SU-DHL-6 (cell line): ENCODE results near the gene S100P.

Experiments used
- H2AFZ ChIP-seq: fragments of 200-600 bp; sonication (generic); 2 replicates; pipeline ENCODE4 v1.6.1; 2014; ENCODE audit warnings: low read depth, mild to moderate bottlenecking, moderate library complexity, mixed read lengths, antibody characterized with exemption, low read length; ENCODE audit not compliant: severe bottlenecking
- H3F3A ChIP-seq: fragments of 200-600 bp; shearing (Covaris generic); 2 replicates; pipeline ENCODE4 v1.6.0; 2016; ENCODE audit warnings: antibody characterized with exemption, mild to moderate bottlenecking; ENCODE audit not compliant: insufficient read depth
- H3K27ac ChIP-seq: fragments of 200-600 bp; sonication (generic); 2 replicates; pipeline ENCODE4 v1.5.1; 2016; ENCODE audit warnings: low read depth, mild to moderate bottlenecking, low read length, moderate library complexity, mixed read lengths
- H3K27me3 ChIP-seq: fragments of 200-600 bp; sonication (generic), shearing (Covaris generic); 2 replicates; pipeline ENCODE4 v1.6.0; 2014; ENCODE audit warnings: mild to moderate bottlenecking, low read length
- H3K36me3 ChIP-seq: fragments of 200-600 bp; sonication (generic); 2 replicates; pipeline ENCODE4 v1.6.1; 2014; ENCODE audit warnings: mild to moderate bottlenecking, low read length, mixed read lengths
- H3K4me2 ChIP-seq: fragments of 300-600, 200-600 bp; shearing (Covaris generic), sonication (generic); 2 replicates; pipeline ENCODE4 v1.6.0; 2014; ENCODE audit warnings: low read length, low read depth, mild to moderate bottlenecking; ENCODE audit not compliant: poor library complexity, severe bottlenecking
- H3K4me3 ChIP-seq: fragments of 200-600 bp; sonication (generic); 2 replicates; pipeline ENCODE4 v1.5.1; 2014; ENCODE audit warnings: antibody characterized with exemption, low read length, mild to moderate bottlenecking, mixed read lengths; ENCODE audit not compliant: insufficient read depth, poor library complexity, severe bottlenecking
- H3K79me2 ChIP-seq: fragments of 200-600 bp; sonication (generic); 2 replicates; pipeline ENCODE4 v1.6.1; 2014; ENCODE audit warnings: mild to moderate bottlenecking, low read length, moderate library complexity; ENCODE audit not compliant: insufficient read depth
- H3K9ac ChIP-seq: fragments of 200-600 bp; sonication (generic); 2 replicates; pipeline ENCODE4 v1.7.0; 2014; ENCODE audit warnings: mild to moderate bottlenecking, low read length
- H3K9me2 ChIP-seq: fragments of 200-600 bp; sonication (generic); replicated peaks from 2 replicates; pipeline ENCODE4 v1.6.1; 2014; ENCODE audit warnings: low read length; ENCODE audit not compliant: insufficient read depth
- H3K9me3 ChIP-seq: fragments of 200-600 bp; sonication (generic); 2 replicates; pipeline ENCODE4 v1.6.1; 2014; ENCODE audit warnings: low read length, mixed read lengths; ENCODE audit not compliant: insufficient read depth
- H4K20me1 ChIP-seq: fragments of 200-600 bp; sonication (generic); 2 replicates; pipeline ENCODE4 v1.6.1; 2014; ENCODE audit warnings: low read depth, mild to moderate bottlenecking, antibody characterized with exemption, low read length, moderate library complexity, mixed read lengths
- CTCF ChIP-seq: fragments of 200-600 bp; sonication (generic); IDR thresholded peaks from one replicate; pipeline ENCODE4 v1.5.1; 2017; ENCODE audit warnings: antibody characterized with exemption, mild to moderate bottlenecking, low read length, moderate library complexity; ENCODE audit not compliant: insufficient read depth, poor library complexity, severe bottlenecking
- EZH2phosphoT487 ChIP-seq: fragments of 200-600 bp; sonication (generic), shearing (Covaris generic); conservative IDR thresholded peaks from 2 replicates; pipeline ENCODE4 v1.6.1; 2018; ENCODE audit warnings: mild to moderate bottlenecking, antibody characterized with exemption, low read length, moderate library complexity, mixed read lengths

Gene S100P

GRCh38 chr4:6727081-6727942 is 33.6 kb downstream of the S100P start:
- no peaks in the 10 kb centered on the region for H4K20me1 ChIP-seq
- no peaks in the 10 kb centered on the region for H3F3A ChIP-seq
- TF ChIP-seq EZH2phosphoT487 (no peak), CTCF (no peak)
- no peak overlapping the region for H3K27ac ChIP-seq
- no peak overlapping the region for H3K9ac ChIP-seq
- no peaks in the 10 kb centered on the region for H3K9me2 ChIP-seq
- no peak overlapping the region for H2AFZ ChIP-seq
- H3K27me3 ChIP-seq, result no peaks in the 10 kb centered on the region
- H3K9me3 ChIP-seq, result no peaks in the 10 kb centered on the region
- no peaks in the 10 kb centered on the region for H3K36me3 ChIP-seq
- no peak overlapping the region for H3K4me2 ChIP-seq
- no peak overlapping the region for H3K4me3 ChIP-seq
- H3K79me2 ChIP-seq, result no peaks in the 10 kb centered on the region

GRCh38 chr4:6727943-6728250 is 34.2 kb downstream of the S100P start:
- no peak overlapping the region for H3K9ac ChIP-seq
- no peak overlapping the region for H3K4me3 ChIP-seq
- H4K20me1 ChIP-seq, result no peaks in the 10 kb centered on the region
- no peaks in the 10 kb centered on the region for H3K36me3 ChIP-seq
- H3K9me3 ChIP-seq, result no peaks in the 10 kb centered on the region
- no peak overlapping the region for H3K4me2 ChIP-seq
- TF ChIP-seq EZH2phosphoT487 (no peak), CTCF (no peak)
- H2AFZ ChIP-seq, result no peak overlapping the region
- no peaks in the 10 kb centered on the region for H3K79me2 ChIP-seq
- H3K27ac ChIP-seq, result no peak overlapping the region
- H3K27me3 ChIP-seq, result no peaks in the 10 kb centered on the region
- H3F3A ChIP-seq, result no peaks in the 10 kb centered on the region
- no peaks in the 10 kb centered on the region for H3K9me2 ChIP-seq

GRCh38 chr4:6728320-6729029 is 34.8 kb downstream of the S100P start:
- H2AFZ ChIP-seq, result no peak overlapping the region
- H3K4me2 ChIP-seq, result no peak overlapping the region
- no peak overlapping the region for H3K27ac ChIP-seq
- no peaks in the 10 kb centered on the region for H3K9me3 ChIP-seq
- H3K9ac ChIP-seq, result no peak overlapping the region
- no peaks in the 10 kb centered on the region for H3K36me3 ChIP-seq
- no peaks in the 10 kb centered on the region for H3K27me3 ChIP-seq
- H3F3A ChIP-seq, result no peaks in the 10 kb centered on the region
- TF ChIP-seq EZH2phosphoT487 (no peak), CTCF (no peak)
- no peaks in the 10 kb centered on the region for H3K9me2 ChIP-seq
- no peaks in the 10 kb centered on the region for H4K20me1 ChIP-seq
- no peaks in the 10 kb centered on the region for H3K79me2 ChIP-seq
- no peak overlapping the region for H3K4me3 ChIP-seq
